Kasumi-1 (cell line): ENCODE results near the gene CMC1.

Experiments used
- DNase-seq, 2 experiments: peaks; one replicate each; lab custom pipeline; 2025; lab: John Stamatoyannopoulos, UW

Gene CMC1

GRCh38 chr3:28300345-28300962 lies 59.0 kb downstream of the CMC1 start:
- no peak for DNase-seq

- no peak for DNase-seq
These were observed 60.3 kb downstream of the CMC1 start for GRCh38 chr3:28301688-28302087.

GRCh38 chr3:28308196-28308595 lies 66.8 kb downstream of the CMC1 start:
- no peak for DNase-seq

GRCh38 chr3:28315711-28316110 lies 74.3 kb downstream of the CMC1 start:
- DNase-seq = no peak

GRCh38 chr3:28316226-28316625 lies 74.8 kb downstream of the CMC1 start:
- DNase-seq = no peak

- peak; percentile 77 to 85 for DNase-seq
These were observed 76.1 kb downstream of the CMC1 start for GRCh38 chr3:28317438-28318022.

- no peak for DNase-seq
These were observed 79.6 kb downstream of the CMC1 start for GRCh38 chr3:28320981-28321380.

- DNase-seq = no peak
These were observed 81.0 kb downstream of the CMC1 start for GRCh38 chr3:28322464-28322863.

GRCh38 chr3:28326458-28326926 lies 85.1 kb downstream of the CMC1 start:
- DNase-seq = no peak

GRCh38 chr3:28328188-28329151 lies 87.1 kb downstream of the CMC1 start:
- peak; percentile 50 to 72 for DNase-seq

GRCh38 chr3:28334552-28334951 lies 93.1 kb downstream of the CMC1 start:
- peak; percentile 14 to 36 for DNase-seq

GRCh38 chr3:28335246-28335645 lies 93.8 kb downstream of the CMC1 start:
- no peak for DNase-seq

GRCh38 chr3:28337230-28337629 lies 95.8 kb downstream of the CMC1 start:
- DNase-seq = no peak

GRCh38 chr3:28343144-28343543 lies 101.7 kb downstream of the CMC1 start:
- DNase-seq = no peak

GRCh38 chr3:28345690-28346089 lies 104.3 kb downstream of the CMC1 start:
- no peak for DNase-seq

- peak in 1 of 2 experiments; percentile 43 for DNase-seq
These were observed 106.2 kb downstream of the CMC1 start for GRCh38 chr3:28347374-28348264.

- no peak for DNase-seq
These were observed 106.8 kb downstream of the CMC1 start for GRCh38 chr3:28348265-28348628.

GRCh38 chr3:28348629-28349468 lies 107.4 kb downstream of the CMC1 start, which contains the start of the genes AZI2 and ZCWPW2:
Gene AZI2 (minus strand): TSS chr3:28348824. CDS start chr3:28340617, 8,207 bp downstream.
Gene ZCWPW2 (plus strand): TSS chr3:28348721. CDS start chr3:28413069, 64,348 bp downstream.
- DNase-seq = peak; percentile 96 to 97

GRCh38 chr3:28349469-28350000 lies 108.1 kb downstream of the CMC1 start:
- peak in 1 of 2 experiments; percentile 45 for DNase-seq
